ENCODE measurements around the gene DCXR. TPM values are rescaled to one million over a fixed set of nuclear protein-coding genes. Genes with fewer than 3 reads are reported as not detected.

The DCXR gene
- total and polyA plus RNA-seq, 10 of the 15 experiments (the other 5 are each of a cell fraction or from before 2014, with no cell fraction given), result 12.3 to 139 (median 88.9) TPM

DNA sequence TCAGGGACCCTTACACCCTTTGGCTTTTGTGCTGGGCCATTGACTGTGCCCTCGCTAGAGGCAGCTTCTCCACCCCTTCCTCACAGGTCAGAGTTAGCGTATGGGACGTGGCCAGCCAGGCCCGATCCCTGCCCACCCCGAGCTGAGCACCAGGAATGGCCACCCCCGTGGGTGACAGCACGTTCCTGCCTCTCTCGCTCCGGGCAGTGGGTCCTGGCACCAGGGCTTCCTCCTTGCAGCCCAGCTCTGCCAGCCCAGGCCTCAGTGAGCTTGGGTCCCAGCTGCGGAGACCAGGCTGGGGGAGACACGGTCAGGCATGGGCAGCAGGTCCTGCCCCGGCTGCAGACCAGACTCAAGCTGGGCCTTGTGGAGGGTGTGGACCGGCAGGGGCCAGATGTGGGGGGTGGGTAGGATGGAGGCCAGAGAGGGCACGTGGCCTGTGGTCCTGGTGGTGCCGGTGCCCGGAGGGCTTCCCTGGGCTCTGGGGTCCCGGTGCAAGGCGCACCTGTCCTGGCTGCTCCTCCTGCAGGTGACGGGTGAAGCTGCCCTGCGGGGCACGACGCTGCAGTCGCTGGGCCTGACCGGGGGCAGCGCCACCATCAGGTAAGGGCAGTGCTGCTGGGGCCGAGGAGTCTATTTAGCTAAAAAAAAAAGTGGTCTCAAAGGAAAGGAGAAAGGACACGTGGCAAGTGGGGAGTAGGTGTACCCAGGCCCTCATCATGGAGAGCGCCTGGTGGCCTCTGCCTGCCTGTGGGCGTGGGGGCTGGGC, 41.9 kb downstream of the DCXR start:
- no TSS peak for BruUV-seq (replicated peaks)
- intact Hi-C loops (cut with micrococcal nuclease; ENCODE audit: unreplicated experiment) (no loop called here), in situ Hi-C loops (cut with MboI) (no loop called here)
- H3K36me3 ChIP-seq (ENCODE audit: control insufficient read depth in 2 of 2, insufficient read depth in 2 of 2, low read length in 1 of 2), result peaks cover 0 to 3% of the 10 kb centered on the region in 2 experiments; a peak in 3 of 4 replicates
- no peak for ATAC-seq
- SMC1A ChIA-PET (ENCODE audit: uncharacterized antibody, unreplicated experiment), result interaction anchor here (0.6 kb wide), 1 partner anchor 43 kb away, joined by 4 read pairs; no protein-coding TSS in a partner anchor
- CTCF ChIA-PET, result no interaction called here
- no peaks in the 10 kb centered on the region for H3K9me3 ChIP-seq (replicated peaks; ENCODE audit: control insufficient read depth, insufficient read depth, low read length)
- H3K4me3 ChIP-seq, result no peak overlapping the region
- H3K27ac ChIP-seq (ENCODE audit: control insufficient read depth, insufficient read depth), result no peak overlapping the region
- DNase-seq (ENCODE audit: low read depth, low spot score), result no peak
- no peak for FAIRE-seq
- no peak overlapping the region for H3K4me2 ChIP-seq (ENCODE audit: control insufficient read depth, insufficient read depth)
- WGBS (ENCODE audit: insufficient coverage, insufficient replicate concordance, low lambda C conversion rate, missing lambda C conversion rate), result 92% methylated on average over 22 of the region's 29 CpGs
- POLR2A ChIA-PET, result no interaction called here
- H2AFZ ChIP-seq (ENCODE audit: control insufficient read depth, low read depth, low read length), result no peak overlapping the region
- no peak for TF ChIP-seq SMAD5 (IDR thresholded peaks at IDR 0.05; ENCODE audit: low read depth)
- TF ChIP-seq ZNF384 (IDR thresholded peaks at IDR 0.05; ENCODE audit: borderline replicate concordance, low read depth, low read length), result no peak
- no peak for TF ChIP-seq PAX8 (IDR thresholded peaks at IDR 0.05)
- TF ChIP-seq NR2F1 (conservative IDR thresholded peaks at IDR 0.05), result no peak
- no peak for TF ChIP-seq PML (IDR thresholded peaks at IDR 0.05; ENCODE audit: low read length)
- no peak for TF ChIP-seq SIN3A (IDR thresholded peaks at IDR 0.05; ENCODE audit: low read depth, low read length)
- no peak for TF ChIP-seq FOXK2 (IDR thresholded peaks at IDR 0.05)
- no peak for TF ChIP-seq SMC3 (IDR thresholded peaks at IDR 0.05; ENCODE audit: borderline replicate concordance, low read length)
- H3K79me2 ChIP-seq (ENCODE audit: control insufficient read depth, insufficient read depth, low read length), result no peaks in the 10 kb centered on the region
- RAD21 ChIA-PET (ENCODE audit: unreplicated experiment), result no interaction called here
- H4K20me1 ChIP-seq (ENCODE audit: control insufficient read depth, insufficient read depth), result no peaks in the 10 kb centered on the region
- H3K27me3 ChIP-seq (replicated peaks in 1 of 2; ENCODE audit: control insufficient read depth in 2 of 2, insufficient read depth in 2 of 2, low read length in 1 of 2), result no peaks in the 10 kb centered on the region
- no peak overlapping the region for H3K9ac ChIP-seq (ENCODE audit: control insufficient read depth, insufficient read depth, low read length)
- H3K4me1 ChIP-seq (ENCODE audit: control insufficient read depth, insufficient read depth, low read length), result no peaks in the 10 kb centered on the region
